ENCODE measurements around the gene DEDD2. TPM values are rescaled to one million over a fixed set of nuclear protein-coding genes. Genes with fewer than 3 reads are reported as not detected.
A peak's percentile ranks its signal among the peaks of the same experiment; 100 is the strongest.

The DEDD2 gene
- total RNA-seq, 1 experiment from 2014 or later = 34.4 TPM

- Histone ChIP-seq H3K4me3 (ENCODE audit: low read length) (no peak overlapping the region), H3K9me2 (replicated peaks; ENCODE audit: low read length) (no peaks in the 10 kb centered on the region), H3K27ac (ENCODE audit: low read length) (no peak overlapping the region), H3K36me3 (ENCODE audit: low read depth, low read length) (no peaks in the 10 kb centered on the region), H3F3A (ENCODE audit: low read length, unreplicated experiment) (no peaks in the 10 kb centered on the region), H3K9me3 (ENCODE audit: low read length) (no peaks in the 10 kb centered on the region), H3K4me2 (ENCODE audit: low read length) (no peak overlapping the region), H4K20me1 (ENCODE audit: low read length) (no peaks in the 10 kb centered on the region), H3K4me1 (ENCODE audit: insufficient read depth, low read length) (peaks cover 25% of the 10 kb centered on the region), H2AFZ (ENCODE audit: low read length) (no peak overlapping the region), H3K79me2 (ENCODE audit: low read length) (no peaks in the 10 kb centered on the region), H3K9ac (ENCODE audit: low read length) (no peak overlapping the region), H3K27me3 (ENCODE audit: low read length) (peaks cover 29% of the 10 kb centered on the region)
- DNase-seq (no peak), ATAC-seq (no peak)
- no TSS peak for BruUV-seq (replicated peaks)
- TF ChIP-seq EZH2phosphoT487 (IDR thresholded peaks at IDR 0.05; ENCODE audit: borderline replicate concordance, low read length) (no peak), EZH2 (IDR thresholded peaks at IDR 0.05; ENCODE audit: low read length, unreplicated experiment) (no peak), CTCF (conservative IDR thresholded peaks at IDR 0.05; ENCODE audit: low read depth, low read length) (no peak)
- ChIA-PET CTCF (no interaction called here), POLR2A (ENCODE audit: unreplicated experiment) (no interaction called here)
- intact Hi-C loops (cut with micrococcal nuclease) = no loop called here
These were observed 43.3 kb downstream of the DEDD2 start for GRCh38 chr19:42174188-42174587.

- H3K4me3 ChIP-seq (ENCODE audit: low read length) = no peak overlapping the region
- no peak overlapping the region for H3K27ac ChIP-seq (ENCODE audit: low read length)
- intact Hi-C loops (cut with micrococcal nuclease) = no loop called here
- TF ChIP-seq EZH2 (IDR thresholded peaks at IDR 0.05; ENCODE audit: low read length, unreplicated experiment) (no peak), CTCF (conservative IDR thresholded peaks at IDR 0.05; ENCODE audit: low read depth, low read length) (no peak), EZH2phosphoT487 (IDR thresholded peaks at IDR 0.05; ENCODE audit: borderline replicate concordance, low read length) (no peak)
- no TSS peak for BruUV-seq (replicated peaks)
- no peaks in the 10 kb centered on the region for H3K9me2 ChIP-seq (replicated peaks; ENCODE audit: low read length)
- peaks cover 24% of the 10 kb centered on the region for H3K27me3 ChIP-seq (ENCODE audit: low read length)
- H3F3A ChIP-seq (ENCODE audit: low read length, unreplicated experiment) = no peaks in the 10 kb centered on the region
- H3K4me1 ChIP-seq (ENCODE audit: insufficient read depth, low read length) = peaks cover 25% of the 10 kb centered on the region
- no peaks in the 10 kb centered on the region for H3K79me2 ChIP-seq (ENCODE audit: low read length)
- DNase-seq = no peak
- H3K4me2 ChIP-seq (ENCODE audit: low read length) = no peak overlapping the region
- H2AFZ ChIP-seq (ENCODE audit: low read length) = no peak overlapping the region
- no peaks in the 10 kb centered on the region for H3K9me3 ChIP-seq (ENCODE audit: low read length)
- POLR2A ChIA-PET (ENCODE audit: unreplicated experiment) = no interaction called here
- H3K36me3 ChIP-seq (ENCODE audit: low read depth, low read length) = no peaks in the 10 kb centered on the region
- H3K9ac ChIP-seq (ENCODE audit: low read length) = no peak overlapping the region
- CTCF ChIA-PET = no interaction called here
- no peaks in the 10 kb centered on the region for H4K20me1 ChIP-seq (ENCODE audit: low read length)
- no peak for ATAC-seq
These were observed 43.8 kb downstream of the DEDD2 start for GRCh38 chr19:42173695-42174094.

- H2AFZ ChIP-seq (ENCODE audit: low read length) = peak overlapping the region; percentile 46; the same call in 1 of the 2 replicates
- H3K9me2 ChIP-seq (replicated peaks; ENCODE audit: low read length) = no peaks in the 10 kb centered on the region
- peak; percentile 79 for ATAC-seq
- POLR2A ChIA-PET (ENCODE audit: unreplicated experiment) = no interaction called here
- peaks cover 9% of the 10 kb centered on the region for H3K27me3 ChIP-seq (ENCODE audit: low read length)
- H3K9me3 ChIP-seq (ENCODE audit: low read length) = no peaks in the 10 kb centered on the region
- H3K9ac ChIP-seq (ENCODE audit: low read length) = peak overlapping the region; percentile 53
- H3K4me2 ChIP-seq (ENCODE audit: low read length) = peak overlapping the region; percentile 61
- no TSS peak for BruUV-seq (replicated peaks)
- intact Hi-C loops (cut with micrococcal nuclease) = no loop called here
- no peak overlapping the region for H3K4me3 ChIP-seq (ENCODE audit: low read length)
- H3K36me3 ChIP-seq (ENCODE audit: low read depth, low read length) = no peaks in the 10 kb centered on the region
- CTCF ChIA-PET = interaction anchor here (0.7 kb wide), 1 partner anchor 13 kb away, joined by 3 read pairs; no protein-coding TSS in a partner anchor
- no peaks in the 10 kb centered on the region for H3K79me2 ChIP-seq (ENCODE audit: low read length)
- DNase-seq = peak; percentile 88
- peak overlapping the region; percentile 90 for H3K27ac ChIP-seq (ENCODE audit: low read length)
- peaks cover 25% of the 10 kb centered on the region for H3K4me1 ChIP-seq (ENCODE audit: insufficient read depth, low read length)
- no peaks in the 10 kb centered on the region for H4K20me1 ChIP-seq (ENCODE audit: low read length)
- no peak for TF ChIP-seq EZH2phosphoT487 (IDR thresholded peaks at IDR 0.05; ENCODE audit: borderline replicate concordance, low read length)
- no peaks in the 10 kb centered on the region for H3F3A ChIP-seq (ENCODE audit: low read length, unreplicated experiment)
These were observed 45.2 kb downstream of the DEDD2 start for GRCh38 chr19:42172261-42172660.
